ENCODE results near the gene GSTCD.

GRCh38 chr4:105666693-105667092 is 41.9 kb upstream of the GSTCD start:
- TF ChIP-seq, protein P1, sequence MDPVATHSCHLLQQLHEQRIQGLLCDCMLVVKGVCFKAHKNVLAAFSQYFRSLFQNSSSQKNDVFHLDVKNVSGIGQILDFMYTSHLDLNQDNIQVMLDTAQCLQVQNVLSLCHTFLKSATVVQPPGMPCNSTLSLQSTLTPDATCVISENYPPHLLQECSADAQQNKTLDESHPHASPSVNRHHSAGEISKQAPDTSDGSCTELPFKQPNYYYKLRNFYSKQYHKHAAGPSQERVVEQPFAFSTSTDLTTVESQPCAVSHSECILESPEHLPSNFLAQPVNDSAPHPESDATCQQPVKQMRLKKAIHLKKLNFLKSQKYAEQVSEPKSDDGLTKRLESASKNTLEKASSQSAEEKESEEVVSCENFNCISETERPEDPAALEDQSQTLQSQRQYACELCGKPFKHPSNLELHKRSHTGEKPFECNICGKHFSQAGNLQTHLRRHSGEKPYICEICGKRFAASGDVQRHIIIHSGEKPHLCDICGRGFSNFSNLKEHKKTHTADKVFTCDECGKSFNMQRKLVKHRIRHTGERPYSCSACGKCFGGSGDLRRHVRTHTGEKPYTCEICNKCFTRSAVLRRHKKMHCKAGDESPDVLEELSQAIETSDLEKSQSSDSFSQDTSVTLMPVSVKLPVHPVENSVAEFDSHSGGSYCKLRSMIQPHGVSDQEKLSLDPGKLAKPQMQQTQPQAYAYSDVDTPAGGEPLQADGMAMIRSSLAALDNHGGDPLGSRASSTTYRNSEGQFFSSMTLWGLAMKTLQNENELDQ (tag by site-specific recombination; IDR thresholded peaks at IDR 0.05; ENCODE audit: low read depth), result no peak
- TF ChIP-seq BCL11A (tag by site-specific recombination; IDR thresholded peaks at IDR 0.05; ENCODE audit: low read depth) (no peak), PRDM4 (tag by site-specific recombination; IDR thresholded peaks at IDR 0.05) (no peak), ZFP69B (tag by site-specific recombination; IDR thresholded peaks at IDR 0.05) (no peak), ZNF121 (tag by site-specific recombination; IDR thresholded peaks at IDR 0.05) (no peak), PBX3 (CRISPR knock-in tag; IDR thresholded peaks at IDR 0.05) (no peak), CTCF (tag by site-specific recombination; IDR thresholded peaks at IDR 0.05) (no peak), GLI4 (tag by site-specific recombination; IDR thresholded peaks at IDR 0.05) (no peak)
- TF ChIP-seq, protein P2, sequence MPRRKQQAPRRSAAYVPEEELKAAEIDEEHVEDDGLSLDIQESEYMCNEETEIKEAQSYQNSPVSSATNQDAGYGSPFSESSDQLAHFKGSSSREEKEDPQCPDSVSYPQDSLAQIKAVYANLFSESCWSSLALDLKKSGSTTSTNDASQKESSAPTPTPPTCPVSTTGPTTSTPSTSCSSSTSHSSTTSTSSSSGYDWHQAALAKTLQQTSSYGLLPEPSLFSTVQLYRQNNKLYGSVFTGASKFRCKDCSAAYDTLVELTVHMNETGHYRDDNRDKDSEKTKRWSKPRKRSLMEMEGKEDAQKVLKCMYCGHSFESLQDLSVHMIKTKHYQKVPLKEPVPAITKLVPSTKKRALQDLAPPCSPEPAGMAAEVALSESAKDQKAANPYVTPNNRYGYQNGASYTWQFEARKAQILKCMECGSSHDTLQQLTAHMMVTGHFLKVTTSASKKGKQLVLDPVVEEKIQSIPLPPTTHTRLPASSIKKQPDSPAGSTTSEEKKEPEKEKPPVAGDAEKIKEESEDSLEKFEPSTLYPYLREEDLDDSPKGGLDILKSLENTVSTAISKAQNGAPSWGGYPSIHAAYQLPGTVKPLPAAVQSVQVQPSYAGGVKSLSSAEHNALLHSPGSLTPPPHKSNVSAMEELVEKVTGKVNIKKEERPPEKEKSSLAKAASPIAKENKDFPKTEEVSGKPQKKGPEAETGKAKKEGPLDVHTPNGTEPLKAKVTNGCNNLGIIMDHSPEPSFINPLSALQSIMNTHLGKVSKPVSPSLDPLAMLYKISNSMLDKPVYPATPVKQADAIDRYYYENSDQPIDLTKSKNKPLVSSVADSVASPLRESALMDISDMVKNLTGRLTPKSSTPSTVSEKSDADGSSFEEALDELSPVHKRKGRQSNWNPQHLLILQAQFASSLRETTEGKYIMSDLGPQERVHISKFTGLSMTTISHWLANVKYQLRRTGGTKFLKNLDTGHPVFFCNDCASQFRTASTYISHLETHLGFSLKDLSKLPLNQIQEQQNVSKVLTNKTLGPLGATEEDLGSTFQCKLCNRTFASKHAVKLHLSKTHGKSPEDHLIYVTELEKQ (tag by site-specific recombination; IDR thresholded peaks at IDR 0.05; ENCODE audit: borderline replicate concordance), result no peak
